Omental fat pad (tissue), 4 donors: ENCODE measurements around the gene ALOXE3. TPM values are rescaled to one million over a fixed set of nuclear protein-coding genes. Genes with fewer than 3 reads are reported as not detected.
A peak's percentile ranks its signal among the peaks of the same experiment; 100 is the strongest.
"Not testable (repeated sequence)": the region's sequence is repeated elsewhere in the genome, so short reads cannot be mapped to it uniquely, and the experiment has no call there.

Experiments used
- ATAC-seq: fragments of 150-250 bp; one replicate; pipeline ENCODE4 v1.9.1; 2016; ENCODE audit warnings: mild to moderate bottlenecking, moderate library complexity; ENCODE audit not compliant: low FRiP score
- DNase-seq: peaks from one replicate; pipeline ENCODE4 v3.0.0-alpha.2; 2019; ENCODE audit warnings: low spot score
- CTCF ChIP-seq, 3 donors: fragments of 450-650 bp; IDR thresholded peaks; one replicate each; pipeline ENCODE4 v1.5.1; 2016 to 2017; ENCODE audit warnings: antibody characterized with exemption in 3 of 3, mild to moderate bottlenecking in 3 of 3, moderate library complexity in 2 of 3
- total RNA-seq, 4 donors: library from RNA; depleted of rRNA; stranded (reverse); fragments of >200 nt; gene quantifications; one replicate each; pipeline ENCODE4 v1.1.0, GENCODE V29; 2016

ALOXE3 gene
- total RNA-seq, 4 donors from 2014 or later, result 0.09 to 0.24 TPM; not detected in 2

- peak; percentile 82 for ATAC-seq
These were observed 38.8 kb downstream of the ALOXE3 start for GRCh38 chr17:8079291-8080207.

GRCh38 chr17:8077939-8078338, 40.4 kb downstream of the ALOXE3 start:
- not testable (repeated sequence) for DNase-seq, ATAC-seq

More at GRCh38 chr17:8079291-8080207, 38.8 kb downstream of the ALOXE3 start:
- peak; percentile 33 for DNase-seq
- peak in 2 of 3 donors; percentile 4 to 46 for TF ChIP-seq CTCF (IDR thresholded peaks at IDR 0.05)

GRCh38 chr17:8076502-8077266, 41.6 kb downstream of the ALOXE3 start:
- no peak for ATAC-seq
- TF ChIP-seq CTCF (IDR thresholded peaks at IDR 0.05), result no peak
- DNase-seq, result no peak

GRCh38 chr17:8075574-8076342, 42.6 kb downstream of the ALOXE3 start:
- DNase-seq (no peak), ATAC-seq (no peak)
- no peak for TF ChIP-seq CTCF (IDR thresholded peaks at IDR 0.05)

- no peak for ATAC-seq
- no peak for TF ChIP-seq CTCF (IDR thresholded peaks at IDR 0.05)
- no peak for DNase-seq
These were observed 43.2 kb downstream of the ALOXE3 start for GRCh38 chr17:8075081-8075480.

- TF ChIP-seq CTCF (IDR thresholded peaks at IDR 0.05), result no peak
- ATAC-seq (no peak), DNase-seq (no peak)
These were observed 43.8 kb downstream of the ALOXE3 start for GRCh38 chr17:8074554-8074953.
